ENCODE data around the gene DCLK2.

DNA sequence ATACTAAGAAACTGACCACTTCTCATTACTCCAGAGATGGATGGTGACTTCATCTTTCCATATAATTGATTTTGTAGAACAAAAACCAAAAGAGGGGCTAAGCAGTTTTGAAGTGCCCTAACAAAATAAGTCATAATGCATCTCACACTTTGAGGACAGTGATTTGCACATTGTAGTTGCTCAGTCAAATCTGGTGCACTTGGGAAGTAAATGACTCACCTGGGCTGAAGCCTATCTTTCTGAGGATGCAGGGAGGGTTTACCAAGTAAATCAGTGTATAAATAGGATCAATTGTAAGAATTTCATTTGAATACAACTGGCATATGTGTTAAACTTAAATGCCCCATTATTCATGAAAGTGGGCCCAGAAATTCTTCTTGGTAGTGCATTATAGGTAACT is 134.2 kb downstream of the DCLK2 start:
- TF ChIP-seq, protein P1, sequence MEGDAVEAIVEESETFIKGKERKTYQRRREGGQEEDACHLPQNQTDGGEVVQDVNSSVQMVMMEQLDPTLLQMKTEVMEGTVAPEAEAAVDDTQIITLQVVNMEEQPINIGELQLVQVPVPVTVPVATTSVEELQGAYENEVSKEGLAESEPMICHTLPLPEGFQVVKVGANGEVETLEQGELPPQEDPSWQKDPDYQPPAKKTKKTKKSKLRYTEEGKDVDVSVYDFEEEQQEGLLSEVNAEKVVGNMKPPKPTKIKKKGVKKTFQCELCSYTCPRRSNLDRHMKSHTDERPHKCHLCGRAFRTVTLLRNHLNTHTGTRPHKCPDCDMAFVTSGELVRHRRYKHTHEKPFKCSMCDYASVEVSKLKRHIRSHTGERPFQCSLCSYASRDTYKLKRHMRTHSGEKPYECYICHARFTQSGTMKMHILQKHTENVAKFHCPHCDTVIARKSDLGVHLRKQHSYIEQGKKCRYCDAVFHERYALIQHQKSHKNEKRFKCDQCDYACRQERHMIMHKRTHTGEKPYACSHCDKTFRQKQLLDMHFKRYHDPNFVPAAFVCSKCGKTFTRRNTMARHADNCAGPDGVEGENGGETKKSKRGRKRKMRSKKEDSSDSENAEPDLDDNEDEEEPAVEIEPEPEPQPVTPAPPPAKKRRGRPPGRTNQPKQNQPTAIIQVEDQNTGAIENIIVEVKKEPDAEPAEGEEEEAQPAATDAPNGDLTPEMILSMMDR (IDR thresholded peaks at IDR 0.05) = no peak
- no peak for TF ChIP-seq POLR2A (IDR thresholded peaks at IDR 0.05)
- TF ChIP-seq EP300 (IDR thresholded peaks at IDR 0.05) = no peak
- no peak for TF ChIP-seq POLR2AphosphoS5 (IDR thresholded peaks at IDR 0.05)

Data from upper lobe of left lung (tissue), 4 donors.